GM21717 (cell line): ENCODE data around the gene MAN1C1.
A peak's percentile ranks its signal among the peaks of the same experiment; 100 is the strongest.

Source experiments
- ATAC-seq: cut with Tn5 transposase; IDR thresholded peaks from one replicate; pipeline ENCODE4 v1.9.1; 2021; ENCODE audit warnings: mild to moderate bottlenecking, moderate library complexity; ENCODE audit not compliant: unreplicated experiment

The MAN1C1 gene

GRCh38 chr1:25612421-25612820 lies 4.2 kb upstream of the MAN1C1 start:
- no peak for ATAC-seq

- ATAC-seq: no peak
Measured at GRCh38 chr1:25613091-25613490, 3.5 kb upstream of the MAN1C1 start.

GRCh38 chr1:25614501-25615171 lies 2.0 kb upstream of the MAN1C1 start:
- no peak for ATAC-seq

- no peak for ATAC-seq
Measured at GRCh38 chr1:25615172-25615541, 1.4 kb upstream of the MAN1C1 start.

- no peak for ATAC-seq
Measured at GRCh38 chr1:25615563-25616094, 962 bp upstream of the MAN1C1 start.

GRCh38 chr1:25616987-25617624 lies 515 bp downstream of the MAN1C1 start:
- ATAC-seq: peak; percentile 10

GRCh38 chr1:25617625-25618432 lies 1.2 kb downstream of the MAN1C1 start:
- no peak for ATAC-seq

GRCh38 chr1:25618433-25618808 lies 1.8 kb downstream of the MAN1C1 start:
- ATAC-seq: no peak

GRCh38 chr1:25619101-25619890 lies 2.7 kb downstream of the MAN1C1 start:
- no peak for ATAC-seq

- ATAC-seq: no peak
Measured at GRCh38 chr1:25620211-25620610, 3.6 kb downstream of the MAN1C1 start.

GRCh38 chr1:25620701-25621350 lies 4.2 kb downstream of the MAN1C1 start:
- no peak for ATAC-seq

- ATAC-seq: no peak
Measured at GRCh38 chr1:25621876-25622275, 5.3 kb downstream of the MAN1C1 start.

GRCh38 chr1:25622531-25622930 lies 5.9 kb downstream of the MAN1C1 start:
- no peak for ATAC-seq

GRCh38 chr1:25623007-25623406 lies 6.4 kb downstream of the MAN1C1 start:
- no peak for ATAC-seq

GRCh38 chr1:25623731-25624130 lies 7.1 kb downstream of the MAN1C1 start:
- ATAC-seq: no peak

- ATAC-seq: no peak
Measured at GRCh38 chr1:25624156-25624555, 7.6 kb downstream of the MAN1C1 start.

- no peak for ATAC-seq
Measured at GRCh38 chr1:25624604-25625003, 8.0 kb downstream of the MAN1C1 start.

- ATAC-seq: no peak
Measured at GRCh38 chr1:25626018-25626417, 9.4 kb downstream of the MAN1C1 start.

- ATAC-seq: no peak
Measured at GRCh38 chr1:25628741-25629421, 12.3 kb downstream of the MAN1C1 start.

GRCh38 chr1:25629836-25630235 lies 13.2 kb downstream of the MAN1C1 start:
- ATAC-seq: no peak
